ENCODE results near the gene ZFAND3.

Gene ZFAND3

DNA sequence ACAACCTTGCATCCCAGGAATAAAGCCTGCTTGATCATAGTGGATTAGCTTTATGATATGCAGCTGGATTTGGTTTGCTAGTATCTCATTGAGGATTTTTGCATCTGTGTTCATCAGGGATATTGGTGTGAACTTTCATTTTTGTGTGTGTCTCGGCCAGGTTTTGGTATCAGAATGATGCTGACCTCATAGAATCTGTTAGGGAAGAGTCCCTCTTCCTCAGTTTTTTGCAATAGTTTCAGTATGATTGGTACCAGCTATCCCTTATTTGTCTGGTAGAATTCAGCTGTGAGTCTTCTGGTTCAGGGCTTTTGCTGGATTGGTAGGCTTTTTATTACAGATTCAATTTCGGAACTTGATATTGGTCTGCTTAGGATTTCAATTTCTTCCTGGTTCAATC is 132.5 kb downstream of the ZFAND3 start:
- H3K23ac ChIP-seq (ENCODE audit: low read length), result no peak overlapping the region
- no peak for DNase-seq
- no peak overlapping the region for H2AK5ac ChIP-seq (ENCODE audit: low read length)
- no CpG with 5 or more reads among the region's 2 CpGs for WGBS (ENCODE audit: extremely low coverage, insufficient coverage, low lambda C conversion rate)
- no peaks in the 10 kb centered on the region for H3K4me1 ChIP-seq (ENCODE audit: control insufficient read depth, low read depth, low read length)
- H3K18ac ChIP-seq (ENCODE audit: low read length), result no peak overlapping the region
- no peak overlapping the region for H3K56ac ChIP-seq (ENCODE audit: low read length)
- H4K5ac ChIP-seq (ENCODE audit: low read length), result no peak overlapping the region
- H3K9ac ChIP-seq (ENCODE audit: low read length), result no peak overlapping the region
- H3K4ac ChIP-seq (ENCODE audit: low read depth, low read length), result no peak overlapping the region
- H3K36me3 ChIP-seq (ENCODE audit: control insufficient read depth, insufficient read depth, low read length), result no peaks in the 10 kb centered on the region
- H2BK120ac ChIP-seq (ENCODE audit: low read depth, low read length), result no peak overlapping the region
- no peak overlapping the region for H3K27ac ChIP-seq (ENCODE audit: low read depth, low read length)
- H3K27me3 ChIP-seq (ENCODE audit: insufficient read depth, low read length, poor library complexity), result no peaks in the 10 kb centered on the region
- H4K8ac ChIP-seq (ENCODE audit: low read depth, low read length), result no peak overlapping the region
- H3K79me2 ChIP-seq (ENCODE audit: control insufficient read depth, insufficient read depth, low read length), result peaks cover 26% of the 10 kb centered on the region
- no peak overlapping the region for H3K4me2 ChIP-seq (ENCODE audit: low read length)
- no peak overlapping the region for H2BK5ac ChIP-seq (ENCODE audit: low read length)
- no peak overlapping the region for H3K4me3 ChIP-seq (ENCODE audit: low read length)
- no peak overlapping the region for H2BK15ac ChIP-seq (replicated peaks; ENCODE audit: low read depth)
- peaks cover 26% of the 10 kb centered on the region for H3K79me1 ChIP-seq (ENCODE audit: low read length)

DNA sequence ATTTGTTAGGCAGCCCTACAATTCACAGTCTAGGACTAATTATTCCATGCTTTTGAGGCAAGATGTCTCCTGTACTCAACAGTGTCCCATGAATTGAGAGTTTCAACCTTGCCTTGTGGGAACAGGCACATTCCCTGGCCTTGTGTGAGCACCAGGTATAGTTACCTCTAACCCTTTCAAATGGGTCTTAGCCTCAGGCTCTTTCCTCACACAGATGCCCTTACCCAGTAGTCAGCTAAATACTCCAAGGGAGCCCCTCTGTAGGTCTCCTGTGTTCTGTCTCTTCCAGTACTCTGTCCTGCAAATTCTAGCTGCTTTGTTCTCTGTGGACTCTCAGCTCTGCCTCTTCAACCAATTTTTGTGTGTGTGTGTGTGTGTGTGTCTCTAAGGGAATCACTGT is 135.3 kb downstream of the ZFAND3 start:
- Histone ChIP-seq H2BK15ac (replicated peaks; ENCODE audit: low read depth) (no peak overlapping the region), H2BK5ac (ENCODE audit: low read length) (no peak overlapping the region)
- peak; percentile 38 for DNase-seq

DNA sequence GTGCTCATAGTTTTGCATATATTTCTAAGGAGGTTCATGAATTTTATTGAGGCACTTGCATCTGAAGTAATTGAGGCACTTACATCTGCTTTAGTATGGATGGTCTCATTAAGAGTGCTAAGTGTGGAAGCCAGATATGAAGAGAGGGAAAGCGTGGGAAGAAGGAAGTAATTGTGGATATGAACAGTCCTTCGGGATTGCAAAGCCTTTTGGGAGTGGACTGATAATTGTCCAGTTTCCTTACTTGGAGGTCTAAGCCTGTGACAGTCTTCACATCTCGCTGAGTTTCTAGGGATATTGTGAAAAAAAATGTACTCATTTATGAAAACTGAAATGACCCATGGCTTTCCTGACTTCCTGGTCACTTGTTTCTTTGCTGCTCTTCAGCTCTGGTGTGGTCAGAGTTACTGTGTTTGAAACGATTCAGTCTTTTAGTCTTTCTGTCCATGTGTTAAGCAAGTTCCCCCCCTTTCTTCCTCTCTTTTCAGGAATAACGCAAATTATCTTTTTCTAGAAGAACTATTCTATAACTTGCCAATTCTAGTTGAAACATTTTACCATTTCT is 137.3 kb downstream of the ZFAND3 start:
- H3K4me1 ChIP-seq (ENCODE audit: control insufficient read depth, low read depth, low read length), result no peaks in the 10 kb centered on the region
- no peak overlapping the region for H3K4ac ChIP-seq (ENCODE audit: low read depth, low read length)
- H3K79me1 ChIP-seq (ENCODE audit: low read length), result peaks cover 23% of the 10 kb centered on the region
- H4K5ac ChIP-seq (ENCODE audit: low read length), result no peak overlapping the region
- H3K4me2 ChIP-seq (ENCODE audit: low read length), result no peak overlapping the region
- H3K4me3 ChIP-seq (ENCODE audit: low read length), result no peak overlapping the region
- H2BK15ac ChIP-seq (replicated peaks; ENCODE audit: low read depth), result no peak overlapping the region
- no CpG with 5 or more reads among the region's 5 CpGs for WGBS (ENCODE audit: extremely low coverage, insufficient coverage, low lambda C conversion rate)
- no peak overlapping the region for H2AK5ac ChIP-seq (ENCODE audit: low read length)
- H2BK120ac ChIP-seq (ENCODE audit: low read depth, low read length), result no peak overlapping the region
- H2BK5ac ChIP-seq (ENCODE audit: low read length), result no peak overlapping the region
- no peak overlapping the region for H3K23ac ChIP-seq (ENCODE audit: low read length)
- H4K8ac ChIP-seq (ENCODE audit: low read depth, low read length), result peak overlapping the region; percentile 56
- H3K27ac ChIP-seq (ENCODE audit: low read depth, low read length), result no peak overlapping the region
- H3K56ac ChIP-seq (ENCODE audit: low read length), result no peak overlapping the region
- DNase-seq, result no peak
- no peak overlapping the region for H3K18ac ChIP-seq (ENCODE audit: low read length)
- no peaks in the 10 kb centered on the region for H3K36me3 ChIP-seq (ENCODE audit: control insufficient read depth, insufficient read depth, low read length)
- no peaks in the 10 kb centered on the region for H3K27me3 ChIP-seq (ENCODE audit: insufficient read depth, low read length, poor library complexity)
- H3K9ac ChIP-seq (ENCODE audit: low read length), result no peak overlapping the region
- peaks cover 18% of the 10 kb centered on the region for H3K79me2 ChIP-seq (ENCODE audit: control insufficient read depth, insufficient read depth, low read length)

More for the DNA sequence above, 135.3 kb downstream of the ZFAND3 start:
- Histone ChIP-seq H3K79me1 (ENCODE audit: low read length) (peaks cover 22% of the 10 kb centered on the region), H3K79me2 (ENCODE audit: control insufficient read depth, insufficient read depth, low read length) (peaks cover 20% of the 10 kb centered on the region), H4K8ac (ENCODE audit: low read depth, low read length) (no peak overlapping the region), H3K9ac (ENCODE audit: low read length) (no peak overlapping the region), H3K56ac (ENCODE audit: low read length) (no peak overlapping the region), H3K4me1 (ENCODE audit: control insufficient read depth, low read depth, low read length) (no peaks in the 10 kb centered on the region), H3K36me3 (ENCODE audit: control insufficient read depth, insufficient read depth, low read length) (no peaks in the 10 kb centered on the region), H2AK5ac (ENCODE audit: low read length) (no peak overlapping the region), H3K23ac (ENCODE audit: low read length) (no peak overlapping the region), H3K27ac (ENCODE audit: low read depth, low read length) (no peak overlapping the region), H3K4me3 (ENCODE audit: low read length) (no peak overlapping the region), H3K4me2 (ENCODE audit: low read length) (no peak overlapping the region), H3K4ac (ENCODE audit: low read depth, low read length) (no peak overlapping the region), H4K5ac (ENCODE audit: low read length) (no peak overlapping the region), H3K18ac (ENCODE audit: low read length) (no peak overlapping the region), H2BK120ac (ENCODE audit: low read depth, low read length) (no peak overlapping the region), H3K27me3 (ENCODE audit: insufficient read depth, low read length, poor library complexity) (no peaks in the 10 kb centered on the region)

GRCh38 chr6:37959061-37959460 is 139.5 kb downstream of the ZFAND3 start:
- WGBS (ENCODE audit: extremely low coverage, insufficient coverage, low lambda C conversion rate), result no CpG with 5 or more reads among the region's 3 CpGs
- Histone ChIP-seq H3K23ac (ENCODE audit: low read length) (no peak overlapping the region), H3K27ac (ENCODE audit: low read depth, low read length) (no peak overlapping the region)

GRCh38 chr6:37960139-37960935 is 140.8 kb downstream of the ZFAND3 start:
- peaks cover 24% of the 10 kb centered on the region for H3K79me1 ChIP-seq (ENCODE audit: low read length)

More at GRCh38 chr6:37959061-37959460, 139.5 kb downstream of the ZFAND3 start:
- H2BK15ac ChIP-seq (replicated peaks; ENCODE audit: low read depth), result no peak overlapping the region
- no peak overlapping the region for H3K9ac ChIP-seq (ENCODE audit: low read length)
- DNase-seq, result no peak
- H3K4ac ChIP-seq (ENCODE audit: low read depth, low read length), result no peak overlapping the region
- no peaks in the 10 kb centered on the region for H3K4me1 ChIP-seq (ENCODE audit: control insufficient read depth, low read depth, low read length)
- H4K8ac ChIP-seq (ENCODE audit: low read depth, low read length), result no peak overlapping the region
- H3K36me3 ChIP-seq (ENCODE audit: control insufficient read depth, insufficient read depth, low read length), result no peaks in the 10 kb centered on the region
- H3K4me2 ChIP-seq (ENCODE audit: low read length), result no peak overlapping the region
- no peak overlapping the region for H2AK5ac ChIP-seq (ENCODE audit: low read length)
- no peaks in the 10 kb centered on the region for H3K27me3 ChIP-seq (ENCODE audit: insufficient read depth, low read length, poor library complexity)
- no peak overlapping the region for H4K5ac ChIP-seq (ENCODE audit: low read length)
- no peak overlapping the region for H2BK120ac ChIP-seq (ENCODE audit: low read depth, low read length)
- no peak overlapping the region for H3K18ac ChIP-seq (ENCODE audit: low read length)
- peaks cover 18% of the 10 kb centered on the region for H3K79me1 ChIP-seq (ENCODE audit: low read length)
- peaks cover 12% of the 10 kb centered on the region for H3K79me2 ChIP-seq (ENCODE audit: control insufficient read depth, insufficient read depth, low read length)
- H3K56ac ChIP-seq (ENCODE audit: low read length), result no peak overlapping the region
- no peak overlapping the region for H2BK5ac ChIP-seq (ENCODE audit: low read length)
- H3K4me3 ChIP-seq (ENCODE audit: low read length), result no peak overlapping the region

More at GRCh38 chr6:37960139-37960935, 140.8 kb downstream of the ZFAND3 start:
- Histone ChIP-seq H3K36me3 (ENCODE audit: control insufficient read depth, insufficient read depth, low read length) (no peaks in the 10 kb centered on the region), H3K79me2 (ENCODE audit: control insufficient read depth, insufficient read depth, low read length) (peaks cover 12% of the 10 kb centered on the region), H3K27me3 (ENCODE audit: insufficient read depth, low read length, poor library complexity) (no peaks in the 10 kb centered on the region), H3K4me3 (ENCODE audit: low read length) (no peak overlapping the region), H3K9ac (ENCODE audit: low read length) (no peak overlapping the region), H3K4ac (ENCODE audit: low read depth, low read length) (no peak overlapping the region), H4K8ac (ENCODE audit: low read depth, low read length) (no peak overlapping the region), H2BK15ac (replicated peaks; ENCODE audit: low read depth) (no peak overlapping the region), H2BK120ac (ENCODE audit: low read depth, low read length) (no peak overlapping the region), H3K18ac (ENCODE audit: low read length) (no peak overlapping the region), H2BK5ac (ENCODE audit: low read length) (no peak overlapping the region), H3K56ac (ENCODE audit: low read length) (no peak overlapping the region), H3K4me1 (ENCODE audit: control insufficient read depth, low read depth, low read length) (no peaks in the 10 kb centered on the region), H3K27ac (ENCODE audit: low read depth, low read length) (no peak overlapping the region), H4K5ac (ENCODE audit: low read length) (no peak overlapping the region), H3K23ac (ENCODE audit: low read length) (no peak overlapping the region), H2AK5ac (ENCODE audit: low read length) (no peak overlapping the region), H3K4me2 (ENCODE audit: low read length) (no peak overlapping the region)
- WGBS (ENCODE audit: extremely low coverage, insufficient coverage, low lambda C conversion rate), result no CpG with 5 or more reads among the region's 4 CpGs
- DNase-seq, result no peak

Measured in mesendoderm (in vitro differentiated cells).